ENCODE measurements around the gene ZNF232. TPM values are rescaled to one million over a fixed set of nuclear protein-coding genes. Genes with fewer than 3 reads are reported as not detected.
"Not testable (repeated sequence)": the region's sequence is repeated elsewhere in the genome, so short reads cannot be mapped to it uniquely, and the experiment has no call there.

Gene ZNF232
- total and polyA plus RNA-seq, 4 experiments from 2014 or later = 2.8 to 19.7 (median 14.3) TPM

DNA sequence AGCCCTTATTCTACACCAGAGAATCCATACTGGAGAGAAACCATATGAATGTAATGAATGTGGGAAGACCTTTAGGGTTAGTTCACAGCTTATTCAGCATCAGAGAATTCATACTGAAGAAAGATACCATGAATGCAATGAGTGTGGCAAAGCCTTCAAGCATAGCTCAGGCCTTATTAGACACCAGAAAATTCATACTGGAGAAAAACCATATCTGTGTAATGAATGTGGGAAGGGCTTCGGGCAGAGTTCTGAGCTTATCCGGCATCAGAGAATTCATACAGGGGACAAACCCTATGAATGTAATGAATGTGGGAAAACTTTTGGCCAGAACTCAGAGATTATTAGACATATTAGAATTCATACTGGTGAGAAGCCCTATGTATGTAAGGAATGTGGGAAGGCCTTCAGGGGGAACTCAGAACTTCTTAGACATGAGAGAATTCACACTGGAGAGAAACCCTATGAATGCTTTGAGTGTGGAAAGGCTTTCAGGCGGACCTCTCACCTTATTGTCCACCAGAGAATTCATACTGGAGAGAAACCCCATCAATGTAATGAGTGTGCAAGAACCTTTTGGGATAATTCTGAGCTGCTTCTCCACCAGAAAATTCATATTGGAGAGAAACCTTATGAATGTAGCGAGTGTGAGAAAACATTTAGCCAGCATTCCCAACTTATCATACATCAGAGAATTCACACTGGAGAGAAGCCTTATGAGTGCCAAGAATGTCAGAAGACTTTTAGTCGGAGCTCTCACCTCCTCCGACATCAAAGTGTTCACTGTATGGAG is 19.3 kb downstream of the ZNF232 start:
- H3K36me3 ChIP-seq (ENCODE audit: insufficient read depth, low read length) = peaks cover 29% of the 10 kb centered on the region
- DNase-seq = no peak
- CTCF ChIA-PET (ENCODE audit: partially characterized antibody) = no interaction called here
- H3K4me3 ChIP-seq (ENCODE audit: low read length in 2 of 2) = no peak overlapping the region
- intact Hi-C loops (cut with micrococcal nuclease) = no loop called here
- Mint-ChIP-seq H3K4me1 (peaks cover 0 to 13% (median 0%) of the 10 kb centered on the region in 4 donors), H3K36me3 (peaks cover 67 to 74% of the 10 kb centered on the region in 2 donors), H3K4me3 (no peak overlapping the region), H3K9me3 (peaks cover 6 to 99% (median 91%) of the 10 kb centered on the region in 8 donors), H3K27ac (no peak overlapping the region), H3K27me3 (peaks cover 0 to 1% of the 10 kb centered on the region in 2 donors)
- H3K9me3 ChIP-seq (ENCODE audit: control insufficient read depth in 1 of 2, low read length in 2 of 2) = peaks cover 26 to 66% of the 10 kb centered on the region in 2 donors
- H3K27me3 ChIP-seq (ENCODE audit: insufficient read depth, low read length) = peaks cover 7% of the 10 kb centered on the region
- no peak overlapping the region for H3K27ac ChIP-seq (ENCODE audit: low read depth, low read length)
- peaks cover 5% of the 10 kb centered on the region for H3K4me1 ChIP-seq (ENCODE audit: insufficient read depth, low read length)
- POLR2A ChIA-PET (ENCODE audit: partially characterized antibody) = no interaction called here

DNA sequence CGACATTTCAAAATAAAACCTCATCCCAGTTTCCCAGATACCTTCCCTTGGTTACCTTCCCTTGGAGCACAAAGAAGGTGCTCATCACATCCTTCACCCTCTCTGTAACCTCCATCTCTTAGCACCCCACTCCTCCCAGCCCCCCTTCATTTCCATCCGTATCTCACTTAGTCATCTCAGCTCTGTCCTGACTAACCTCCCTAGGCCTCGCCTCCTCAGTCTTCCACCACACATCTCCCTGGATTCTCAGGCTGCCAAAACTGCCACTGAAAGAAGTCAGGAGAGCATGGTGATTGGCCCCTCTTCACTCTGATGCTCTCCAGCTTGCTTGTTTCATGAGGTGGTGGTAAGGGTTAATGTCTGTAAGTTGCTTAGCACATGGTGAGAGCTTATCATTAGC is 31.1 kb downstream of the ZNF232 start:
- DNase-seq = no peak
- H3K4me1 ChIP-seq (ENCODE audit: insufficient read depth, low read length) = peaks cover 16% of the 10 kb centered on the region
- ChIA-PET CTCF (ENCODE audit: partially characterized antibody) (interaction anchor here (0.9 to 2.1 kb wide), 2 partner anchors 18 to 28 kb away, joined by 3 to 6 read pairs; no protein-coding TSS in a partner anchor), POLR2A (ENCODE audit: partially characterized antibody) (no interaction called here)
- H3K27ac ChIP-seq (ENCODE audit: low read depth, low read length) = no peak overlapping the region
- H3K36me3 Mint-ChIP-seq = peaks cover 19 to 32% of the 10 kb centered on the region in 2 donors
- peaks cover 0 to 13% (median 8%) of the 10 kb centered on the region in 8 donors for H3K9me3 Mint-ChIP-seq
- H3K36me3 ChIP-seq (ENCODE audit: insufficient read depth, low read length) = no peaks in the 10 kb centered on the region
- peak overlapping the region in 4 of 8 donors; percentile 3 to 46 (median 42) for H3K4me3 Mint-ChIP-seq
- intact Hi-C loops (cut with micrococcal nuclease) = no loop called here
- H3K27me3 Mint-ChIP-seq = no peaks in the 10 kb centered on the region
- H3K4me1 Mint-ChIP-seq = peaks cover 24 to 40% (median 31%) of the 10 kb centered on the region in 4 donors
- no peak overlapping the region for H3K4me3 ChIP-seq (ENCODE audit: low read length in 2 of 2)
- H3K27ac Mint-ChIP-seq = peak overlapping the region in 2 of 7 donors; percentile 15 to 36
- no peaks in the 10 kb centered on the region for H3K27me3 ChIP-seq (ENCODE audit: insufficient read depth, low read length)
- H3K9me3 ChIP-seq (ENCODE audit: control insufficient read depth in 1 of 2, low read length in 2 of 2) = no peaks in the 10 kb centered on the region

DNA sequence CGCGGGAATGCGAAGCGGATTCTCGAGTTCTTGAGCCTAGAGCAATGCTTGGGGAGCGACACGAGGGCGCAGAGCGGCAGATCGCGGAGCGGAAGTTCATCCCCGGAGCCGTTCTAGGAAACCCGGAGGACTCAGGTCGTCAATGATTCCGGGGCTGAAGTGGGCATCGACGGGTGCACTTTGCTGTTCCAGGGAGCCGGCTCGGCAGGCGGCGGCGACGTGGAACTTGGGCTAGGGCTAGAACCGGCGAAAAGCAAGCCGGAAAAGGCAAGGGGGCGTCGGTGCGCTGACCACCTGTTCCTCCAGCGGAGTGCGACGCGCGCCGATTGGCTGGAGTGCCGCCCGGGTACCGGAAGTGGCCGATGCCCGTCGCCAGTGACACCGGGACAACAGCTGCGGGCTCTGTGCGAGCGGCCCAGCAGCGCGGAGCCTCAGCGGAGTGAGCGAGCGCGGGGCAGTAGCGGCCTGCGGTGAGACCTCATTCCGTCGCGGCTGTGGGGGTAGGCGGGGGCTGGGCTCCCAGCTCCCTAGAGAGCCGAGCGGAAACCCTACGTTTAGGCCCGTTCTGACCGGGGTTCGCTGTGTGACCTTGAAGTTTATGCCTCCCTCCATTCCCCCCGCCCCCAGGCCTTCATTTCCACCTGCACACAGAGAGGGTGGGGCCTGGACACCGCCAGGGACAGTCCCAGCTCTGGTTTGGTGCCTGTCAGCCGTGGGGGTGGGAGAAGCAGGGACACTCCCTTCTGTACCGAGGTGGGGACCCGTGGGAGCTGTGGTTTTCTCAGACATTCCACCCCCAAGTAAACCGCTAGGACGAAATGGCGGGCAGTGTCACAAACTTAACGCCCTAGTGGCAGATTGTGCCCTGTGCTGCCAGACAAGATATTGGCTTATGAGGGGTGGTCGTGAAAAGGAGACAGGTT is 33.3 kb downstream of the ZNF232 start, which contains the start of gene ZFP3:
ZFP3 (plus strand) TSS at position 362 of the 923 bp plus-strand sequence. CDS start 13,038 bp downstream, outside the sequence.
- Mint-ChIP-seq H3K27ac (peak within 1 kb of the TSS; percentile 30 to 98 (median 93)), H3K4me3 (peak within 1 kb of the TSS; percentile 89 to 98 (median 94)), H3K27me3 (no peaks in the 10 kb centered on the region), H3K36me3 (peaks cover 5 to 18% of the 10 kb centered on the region in 2 donors), H3K4me1 (peaks cover 19 to 34% (median 30%) of the 10 kb centered on the region in 4 donors), H3K9me3 (peaks cover 0 to 5% (median 2%) of the 10 kb centered on the region in 8 donors)
- intact Hi-C loops (cut with micrococcal nuclease) = loop anchor here (1.0 kb wide), 1 partner anchor 33 kb away; the partner anchor contains the start of gene ZNF232
- H3K27me3 ChIP-seq (ENCODE audit: insufficient read depth, low read length) = no peaks in the 10 kb centered on the region
- no peaks in the 10 kb centered on the region for H3K36me3 ChIP-seq (ENCODE audit: insufficient read depth, low read length)
- H3K4me1 ChIP-seq (ENCODE audit: insufficient read depth, low read length) = peaks cover 16% of the 10 kb centered on the region
- CTCF ChIA-PET (ENCODE audit: partially characterized antibody) = interaction anchor here (1.2 to 2.1 kb wide), 3 partner anchors 15 to 48 kb away, joined by 3 to 6 read pairs (median 5); no protein-coding TSS in a partner anchor
- peak within 1 kb of the TSS; percentile 64 for H3K27ac ChIP-seq (ENCODE audit: low read depth, low read length)
- H3K9me3 ChIP-seq (ENCODE audit: control insufficient read depth in 1 of 2, low read length in 2 of 2) = no peaks in the 10 kb centered on the region
- peak within 1 kb of the TSS; percentile 76 to 87 for H3K4me3 ChIP-seq (ENCODE audit: low read length in 2 of 2)
- peak; percentile 65 to 84 (median 72) for DNase-seq
- POLR2A ChIA-PET (ENCODE audit: partially characterized antibody) = interaction anchor here (0.5 to 3.1 kb wide), 16 partner anchors 11 to 203 kb away, joined by 3 to 15 read pairs (median 4); partner anchors contain the start of genes INCA1, RNF167, SLC25A11 and SPAG7

DNA sequence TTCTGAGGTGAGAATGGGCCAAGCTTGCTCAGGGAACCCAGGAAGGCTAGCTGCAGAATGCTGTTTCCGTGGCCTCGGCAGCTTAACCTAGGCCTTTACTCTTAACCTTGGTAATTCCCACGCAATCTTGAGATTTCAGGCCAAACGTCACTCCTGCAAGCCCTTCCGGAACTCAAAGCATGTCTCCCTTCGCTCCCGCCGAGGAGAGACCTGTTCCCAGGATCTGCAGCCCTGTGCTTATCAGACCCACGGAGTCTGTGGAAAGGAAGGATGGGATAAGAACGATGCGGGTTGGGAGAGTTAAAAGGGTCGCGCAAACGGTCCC is 33.9 kb downstream of the ZNF232 start:
- intact Hi-C loops (cut with micrococcal nuclease) = loop anchor here (1.0 kb wide), 1 partner anchor 34 kb away; the partner anchor contains the start of gene ZNF232
- H3K27me3 ChIP-seq (ENCODE audit: insufficient read depth, low read length) = no peaks in the 10 kb centered on the region
- CTCF ChIA-PET (ENCODE audit: partially characterized antibody) = interaction anchor here (1.4 kb wide), 1 partner anchor 47 kb away, joined by 5 read pairs; no protein-coding TSS in a partner anchor

DNA sequence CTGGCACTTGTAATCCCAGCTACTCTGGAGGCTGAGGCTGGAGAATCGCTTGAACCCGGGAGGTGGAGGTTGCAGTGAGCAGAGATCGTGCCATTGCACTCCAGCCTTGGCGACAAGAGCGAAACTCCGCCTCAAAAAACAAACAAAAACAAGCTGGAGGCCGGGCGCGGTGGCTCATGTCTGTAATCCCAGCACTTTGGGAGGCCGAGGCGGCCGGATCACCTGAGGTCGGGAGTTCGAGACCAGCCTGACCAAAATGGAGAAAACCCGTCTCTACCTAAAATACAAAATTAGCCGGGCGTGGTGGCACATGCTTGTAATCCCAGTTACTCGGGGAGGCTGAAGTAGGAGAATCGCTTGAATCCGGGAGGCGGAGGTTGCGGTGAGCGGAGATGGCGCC is 34.4 kb downstream of the ZNF232 start:
- POLR2A ChIA-PET (ENCODE audit: partially characterized antibody) = interaction anchor here (1.2 to 3.1 kb wide), 4 partner anchors 12 to 112 kb away, joined by 3 to 15 read pairs (median 6); partner anchors contain the start of genes SPAG7 and ZNF232
- H3K27ac ChIP-seq (ENCODE audit: low read depth, low read length); H3K27me3 Mint-ChIP-seq; H3K36me3 ChIP-seq (ENCODE audit: insufficient read depth, low read length); H3K9me3 ChIP-seq (ENCODE audit: control insufficient read depth in 1 of 2, low read length in 2 of 2); intact Hi-C loops (cut with micrococcal nuclease); H3K27me3 ChIP-seq (ENCODE audit: insufficient read depth, low read length); DNase-seq; H3K9me3 Mint-ChIP-seq: not testable (repeated sequence)
- Mint-ChIP-seq H3K4me1 (peaks cover 15 to 33% (median 26%) of the 10 kb centered on the region in 4 donors), H3K27ac (peak overlapping the region in 3 of 7 donors; percentile 30 to 88 (median 65)), H3K36me3 (peaks cover 0 to 14% of the 10 kb centered on the region in 2 donors), H3K4me3 (peak overlapping the region; percentile 89 to 98 (median 94))
- CTCF ChIA-PET (ENCODE audit: partially characterized antibody) = interaction anchor here (1.4 kb wide), 1 partner anchor 47 kb away, joined by 5 read pairs; no protein-coding TSS in a partner anchor
- H3K4me3 ChIP-seq (ENCODE audit: low read length in 2 of 2) = peak overlapping the region in 1 of 2 donors; percentile 76
- peaks cover 16% of the 10 kb centered on the region for H3K4me1 ChIP-seq (ENCODE audit: insufficient read depth, low read length)

More for the DNA sequence above, 33.9 kb downstream of the ZNF232 start:
- Mint-ChIP-seq H3K27ac (peak overlapping the region; percentile 30 to 98 (median 93)), H3K4me3 (peak overlapping the region; percentile 89 to 98 (median 94)), H3K4me1 (peaks cover 16 to 33% (median 27%) of the 10 kb centered on the region in 4 donors), H3K27me3 (no peaks in the 10 kb centered on the region), H3K36me3 (peaks cover 1 to 14% of the 10 kb centered on the region in 2 donors), H3K9me3 (peaks cover 0 to under 1% (median under 1%) of the 10 kb centered on the region in 8 donors)
- peak overlapping the region; percentile 64 for H3K27ac ChIP-seq (ENCODE audit: low read depth, low read length)
- H3K36me3 ChIP-seq (ENCODE audit: insufficient read depth, low read length) = no peaks in the 10 kb centered on the region
- peaks cover 16% of the 10 kb centered on the region for H3K4me1 ChIP-seq (ENCODE audit: insufficient read depth, low read length)
- H3K4me3 ChIP-seq (ENCODE audit: low read length in 2 of 2) = peak overlapping the region in 1 of 2 donors; percentile 76
- POLR2A ChIA-PET (ENCODE audit: partially characterized antibody) = interaction anchor here (1.1 to 3.1 kb wide), 7 partner anchors 10 to 114 kb away, joined by 3 to 15 read pairs (median 5); partner anchors contain the start of genes SPAG7, ZNF232 and ZNF594
- no peaks in the 10 kb centered on the region for H3K9me3 ChIP-seq (ENCODE audit: control insufficient read depth in 1 of 2, low read length in 2 of 2)
- DNase-seq = no peak

DNA sequence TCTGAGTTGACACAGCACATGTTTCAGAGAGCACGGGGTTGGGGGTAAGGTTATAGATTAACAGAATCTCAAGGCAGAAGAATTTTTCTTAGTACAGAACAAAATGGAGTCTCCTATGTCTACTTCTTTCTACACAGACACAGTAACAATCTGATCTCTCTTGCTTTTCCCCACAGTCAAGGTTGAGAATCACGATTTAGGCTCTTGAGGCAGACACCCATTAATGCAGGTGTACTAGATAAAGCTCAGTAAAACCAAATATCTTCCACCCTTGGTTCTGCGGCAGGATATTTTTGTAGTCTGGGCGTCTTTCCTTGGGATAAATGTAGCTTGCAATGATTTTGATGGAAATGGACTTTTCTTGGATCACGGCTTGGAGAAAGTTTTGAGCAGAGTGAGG is 36.2 kb downstream of the ZNF232 start:
- H3K27me3 ChIP-seq (ENCODE audit: insufficient read depth, low read length); H3K27ac ChIP-seq (ENCODE audit: low read depth, low read length); DNase-seq; H3K4me3 ChIP-seq (ENCODE audit: low read length in 2 of 2); H3K27ac Mint-ChIP-seq; H3K36me3 ChIP-seq (ENCODE audit: insufficient read depth, low read length); intact Hi-C loops (cut with micrococcal nuclease); H3K9me3 ChIP-seq (ENCODE audit: control insufficient read depth in 1 of 2, low read length in 2 of 2); H3K27me3 Mint-ChIP-seq; H3K9me3 Mint-ChIP-seq: not testable (repeated sequence)
- peaks cover 16% of the 10 kb centered on the region for H3K4me1 ChIP-seq (ENCODE audit: insufficient read depth, low read length)
- H3K4me1 Mint-ChIP-seq = peaks cover 9 to 29% (median 22%) of the 10 kb centered on the region in 4 donors
- H3K4me3 Mint-ChIP-seq = peak overlapping the region in 2 of 8 donors; percentile 11 to 31
- CTCF ChIA-PET (ENCODE audit: partially characterized antibody) = interaction anchor here (0.6 kb wide), 1 partner anchor 12 kb away, joined by 3 read pairs; no protein-coding TSS in a partner anchor
- H3K36me3 Mint-ChIP-seq = peaks cover 0 to 11% of the 10 kb centered on the region in 2 donors
- POLR2A ChIA-PET (ENCODE audit: partially characterized antibody) = interaction anchor here (1.2 kb wide), 1 partner anchor 116 kb away, joined by 3 read pairs; the partner anchor contains the start of gene ZNF594
